Parathyroid adenoma (tissue), 2 donors: ENCODE measurements around the gene MTHFD2L.
A peak's percentile ranks its signal among the peaks of the same experiment; 100 is the strongest.

ENCODE experiments used
- H2AFZ ChIP-seq: fragments of 300-600 bp; sonication (generic); one replicate; pipeline ENCODE4 v1.7.0; 2017; ENCODE audit warnings: antibody characterized with exemption, mild to moderate bottlenecking
- H3K27ac ChIP-seq: fragments of 300-600 bp; sonication (generic); one replicate; pipeline ENCODE4 v1.7.0; 2017
- H3K27me3 ChIP-seq: fragments of 300-600 bp; sonication (generic); one replicate; pipeline ENCODE4 v1.7.0; 2017; ENCODE audit warnings: low read length; ENCODE audit not compliant: control insufficient read depth, insufficient read depth
- H3K36me3 ChIP-seq: fragments of 300-600 bp; sonication (generic); one replicate; pipeline ENCODE4 v1.7.0; 2017; ENCODE audit warnings: low read length; ENCODE audit not compliant: control insufficient read depth, insufficient read depth
- H3K4me1 ChIP-seq: fragments of 300-600 bp; sonication (generic); one replicate; pipeline ENCODE4 v1.7.0; 2017; ENCODE audit warnings: control low read depth
- H3K4me2 ChIP-seq: fragments of 300-600 bp; sonication (generic); one replicate; pipeline ENCODE4 v1.7.0; 2017; ENCODE audit warnings: low read length
- H3K4me3 ChIP-seq: fragments of 300-600 bp; sonication (generic); one replicate; pipeline ENCODE4 v1.7.0; 2017; ENCODE audit warnings: low read depth, low read length
- H3K79me2 ChIP-seq: fragments of 300-600 bp; sonication (generic); one replicate; pipeline ENCODE4 v1.7.0; 2017; ENCODE audit warnings: control low read depth
- H3K9ac ChIP-seq: fragments of 300-600 bp; sonication (generic); one replicate; pipeline ENCODE4 v1.7.0; 2017; ENCODE audit warnings: mild to moderate bottlenecking
- H3K9me3 ChIP-seq: fragments of 300-600 bp; sonication (generic); one replicate; pipeline ENCODE4 v1.7.0; 2017; ENCODE audit warnings: low read length; ENCODE audit not compliant: control insufficient read depth
- TF ChIP-seq, protein P1 (sequence below): fragments of 300-600 bp; sonication (generic); IDR thresholded peaks from one replicate; pipeline ENCODE4 v1.7.0; 2017; ENCODE audit warnings: antibody characterized with exemption, mild to moderate bottlenecking
- donor health status: primary hyperparathyroidism.

The MTHFD2L gene

DNA sequence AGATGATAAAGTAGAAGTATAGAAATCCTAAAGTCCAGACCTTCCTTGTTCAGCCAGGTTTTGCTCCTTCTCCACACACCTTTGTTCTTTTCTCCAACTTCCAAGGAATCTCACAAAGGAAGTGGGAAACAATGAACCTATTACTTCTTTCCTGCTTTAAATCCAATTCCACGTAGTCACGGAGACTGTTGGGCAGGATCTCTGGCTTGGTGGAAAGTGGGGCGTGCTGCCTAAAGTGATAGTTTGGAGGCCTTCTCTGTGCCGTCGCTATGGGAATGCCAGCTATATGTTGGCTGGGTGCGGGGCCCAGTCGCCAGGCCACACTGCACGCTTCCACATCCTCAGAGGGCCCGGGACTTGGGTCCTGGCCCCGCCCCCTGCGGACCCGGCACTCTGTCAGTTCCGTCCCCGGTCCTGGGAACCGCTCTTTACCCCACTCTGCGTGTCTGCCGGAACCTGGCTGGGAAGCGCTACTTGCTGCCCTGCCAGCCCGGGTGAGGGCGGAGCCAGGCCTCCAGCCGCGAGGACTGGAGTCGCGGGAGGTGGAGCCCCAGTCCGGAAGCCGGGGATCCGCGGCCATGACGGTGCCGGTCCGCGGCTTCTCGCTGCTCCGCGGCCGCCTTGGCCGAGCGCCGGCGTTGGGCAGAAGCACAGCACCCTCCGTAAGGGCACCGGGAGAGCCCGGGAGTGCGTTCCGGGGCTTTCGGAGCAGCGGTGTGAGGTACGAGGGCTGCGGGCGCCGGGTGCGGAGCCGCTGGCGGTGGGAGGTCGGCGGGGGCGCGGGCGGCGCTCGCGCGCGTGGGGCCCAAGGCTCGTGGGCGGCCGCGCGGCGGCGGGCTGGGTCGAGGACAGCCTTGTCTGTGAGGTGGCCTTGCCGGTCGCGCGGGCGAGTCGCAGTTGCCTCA is at the start of gene MTHFD2L:
Gene MTHFD2L (plus strand): TSS at position 558 of the 905 bp plus-strand sequence. CDS start 21 bp downstream, at position 579.
- H3K79me2 ChIP-seq, result no peaks in the 10 kb centered on the region
- no peaks in the 10 kb centered on the region for H3K36me3 ChIP-seq
- H2AFZ ChIP-seq, result peak within 1 kb of the TSS; percentile 98
- H3K27ac ChIP-seq, result peak within 1 kb of the TSS; percentile 89
- TF ChIP-seq, protein P1, sequence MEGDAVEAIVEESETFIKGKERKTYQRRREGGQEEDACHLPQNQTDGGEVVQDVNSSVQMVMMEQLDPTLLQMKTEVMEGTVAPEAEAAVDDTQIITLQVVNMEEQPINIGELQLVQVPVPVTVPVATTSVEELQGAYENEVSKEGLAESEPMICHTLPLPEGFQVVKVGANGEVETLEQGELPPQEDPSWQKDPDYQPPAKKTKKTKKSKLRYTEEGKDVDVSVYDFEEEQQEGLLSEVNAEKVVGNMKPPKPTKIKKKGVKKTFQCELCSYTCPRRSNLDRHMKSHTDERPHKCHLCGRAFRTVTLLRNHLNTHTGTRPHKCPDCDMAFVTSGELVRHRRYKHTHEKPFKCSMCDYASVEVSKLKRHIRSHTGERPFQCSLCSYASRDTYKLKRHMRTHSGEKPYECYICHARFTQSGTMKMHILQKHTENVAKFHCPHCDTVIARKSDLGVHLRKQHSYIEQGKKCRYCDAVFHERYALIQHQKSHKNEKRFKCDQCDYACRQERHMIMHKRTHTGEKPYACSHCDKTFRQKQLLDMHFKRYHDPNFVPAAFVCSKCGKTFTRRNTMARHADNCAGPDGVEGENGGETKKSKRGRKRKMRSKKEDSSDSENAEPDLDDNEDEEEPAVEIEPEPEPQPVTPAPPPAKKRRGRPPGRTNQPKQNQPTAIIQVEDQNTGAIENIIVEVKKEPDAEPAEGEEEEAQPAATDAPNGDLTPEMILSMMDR, result no peak
- peaks cover 2% of the 10 kb centered on the region for H3K4me1 ChIP-seq
- H3K4me3 ChIP-seq, result peak within 1 kb of the TSS; percentile 65
- H3K27me3 ChIP-seq, result no peaks in the 10 kb centered on the region
- H3K9me3 ChIP-seq, result no peaks in the 10 kb centered on the region
- no peak within 1 kb of the TSS for H3K9ac ChIP-seq
- H3K4me2 ChIP-seq, result peak within 1 kb of the TSS; percentile 88

DNA sequence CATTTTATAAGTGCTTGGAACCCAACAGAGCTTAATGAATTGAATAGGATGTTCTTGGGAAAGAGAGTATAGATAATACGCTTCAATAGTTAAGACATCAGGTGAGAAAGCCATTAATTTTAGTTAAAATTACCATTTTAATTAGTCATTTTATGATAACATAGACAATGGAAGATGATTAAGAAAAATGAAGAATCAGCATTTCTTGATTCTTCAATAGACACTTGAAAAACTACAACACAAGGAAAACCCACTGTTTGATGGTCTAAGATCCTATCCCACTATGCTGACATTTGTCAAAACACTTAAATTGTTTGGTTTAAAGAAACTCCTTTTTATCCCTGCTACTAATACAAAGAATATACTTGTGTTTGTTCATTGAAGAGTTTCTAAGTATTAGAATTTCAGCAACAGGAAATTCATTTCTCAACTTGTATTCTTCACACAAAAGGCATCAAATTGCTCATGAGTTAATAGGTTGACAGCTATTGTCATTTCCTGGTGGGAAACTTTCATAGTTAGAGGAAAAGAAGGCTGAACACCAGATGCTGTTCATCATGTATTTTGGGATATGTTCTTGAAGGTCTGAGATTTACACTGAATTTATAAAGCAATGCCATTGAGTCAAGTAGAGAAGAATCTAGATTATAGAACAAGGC is 49.3 kb upstream of the MTHFD2L start:
- H3K27ac ChIP-seq, result no peak overlapping the region
- no peaks in the 10 kb centered on the region for H3K36me3 ChIP-seq
- TF ChIP-seq, protein P1, result no peak
- no peaks in the 10 kb centered on the region for H3K9me3 ChIP-seq
- no peak overlapping the region for H2AFZ ChIP-seq
- H3K4me2 ChIP-seq, result no peak overlapping the region
- H3K27me3 ChIP-seq, result no peaks in the 10 kb centered on the region
- no peak overlapping the region for H3K9ac ChIP-seq
- H3K4me1 ChIP-seq, result no peaks in the 10 kb centered on the region
- no peak overlapping the region for H3K4me3 ChIP-seq
- H3K79me2 ChIP-seq, result no peaks in the 10 kb centered on the region

DNA sequence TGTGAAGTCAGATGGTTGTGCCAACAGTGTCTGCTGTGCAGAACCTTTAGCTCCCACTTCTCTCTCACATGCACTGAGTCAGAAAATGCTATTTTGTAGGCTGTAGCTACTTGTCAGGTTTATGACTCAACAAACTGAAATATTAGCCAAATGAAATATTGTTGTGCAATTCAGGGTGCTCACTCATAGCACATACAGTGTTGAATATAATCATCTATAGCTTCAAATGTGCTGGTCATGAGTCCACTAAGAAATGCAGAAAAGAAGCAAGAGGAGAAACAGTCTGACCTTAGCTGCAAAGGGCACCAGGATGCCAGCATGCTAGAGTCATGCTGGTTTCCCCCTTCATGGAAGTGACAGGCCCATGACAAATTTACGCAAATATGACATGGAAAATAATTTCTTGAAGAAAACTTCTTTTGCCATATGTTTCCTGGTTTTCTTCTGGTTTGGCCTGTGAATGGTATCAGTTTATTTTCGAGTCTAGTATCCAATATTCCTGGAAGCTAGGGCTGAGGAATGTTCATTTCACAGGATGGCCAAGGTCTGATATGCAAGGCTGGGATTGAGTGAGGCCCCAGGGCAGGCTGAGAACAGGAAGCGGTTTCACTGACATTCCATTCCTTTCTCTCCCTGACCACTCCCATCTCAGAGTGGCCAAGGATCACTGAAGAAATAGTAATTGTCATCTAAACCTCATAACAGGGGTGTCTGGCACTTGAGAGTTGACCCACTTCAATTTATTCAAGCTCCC is 48.6 kb upstream of the MTHFD2L start:
- Histone ChIP-seq H3K27me3 (no peaks in the 10 kb centered on the region), H2AFZ (no peak overlapping the region), H3K9ac (no peak overlapping the region), H3K27ac (no peak overlapping the region), H3K79me2 (no peaks in the 10 kb centered on the region), H3K4me3 (no peak overlapping the region), H3K9me3 (no peaks in the 10 kb centered on the region), H3K4me1 (no peaks in the 10 kb centered on the region), H3K4me2 (no peak overlapping the region), H3K36me3 (no peaks in the 10 kb centered on the region)
- TF ChIP-seq, protein P1, result no peak

DNA sequence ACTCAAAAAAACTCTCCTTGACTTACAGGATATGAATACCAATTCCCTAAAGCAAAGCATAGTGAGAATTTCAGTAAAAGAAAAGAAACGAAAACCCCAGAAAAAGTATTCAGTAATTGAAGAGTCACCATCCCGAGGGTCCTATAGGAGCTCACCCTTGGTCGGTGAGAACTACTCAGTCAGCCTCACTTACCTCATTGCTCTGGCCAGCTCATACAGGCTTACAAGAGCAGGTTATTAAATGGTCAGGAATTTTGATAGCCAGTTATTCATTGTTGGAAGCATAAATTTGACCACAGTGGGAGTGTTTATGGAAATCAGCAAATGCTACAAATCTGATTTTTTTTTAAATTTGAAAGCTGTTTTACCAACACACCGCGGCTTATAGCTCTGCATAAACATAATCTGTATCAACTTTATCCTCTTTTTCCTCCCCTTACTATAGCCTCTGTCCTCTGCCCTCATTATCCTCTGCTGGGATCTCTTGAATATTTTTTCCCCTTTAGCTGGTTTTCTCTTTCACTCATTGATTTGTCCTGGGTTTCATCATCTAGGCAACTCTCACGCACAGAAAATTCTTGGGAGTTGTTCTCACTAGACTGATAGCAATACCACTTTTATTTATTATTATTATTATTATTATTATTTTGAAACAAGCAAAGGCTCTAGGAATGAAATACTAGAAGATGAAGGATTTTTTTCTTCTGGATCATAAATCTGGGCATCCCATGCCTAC is 47.9 kb upstream of the MTHFD2L start:
- Histone ChIP-seq H3K9me3 (no peaks in the 10 kb centered on the region), H3K4me1 (no peaks in the 10 kb centered on the region), H3K36me3 (no peaks in the 10 kb centered on the region), H3K79me2 (no peaks in the 10 kb centered on the region), H3K9ac (no peak overlapping the region), H3K27ac (no peak overlapping the region), H2AFZ (no peak overlapping the region), H3K4me3 (no peak overlapping the region), H3K27me3 (no peaks in the 10 kb centered on the region), H3K4me2 (no peak overlapping the region)
- TF ChIP-seq, protein P1, result no peak
